GM21367 (cell line): Measurements from ENCODE around the gene PTGDR2.
"Not testable (repeated sequence)": the region's sequence is repeated elsewhere in the genome, so short reads cannot be mapped to it uniquely, and the experiment has no call there.

ENCODE experiments used
- ATAC-seq: cut with Tn5 transposase; IDR thresholded peaks from one replicate; pipeline ENCODE4 v1.9.1; 2021; ENCODE audit not compliant: unreplicated experiment

PTGDR2 gene

DNA sequence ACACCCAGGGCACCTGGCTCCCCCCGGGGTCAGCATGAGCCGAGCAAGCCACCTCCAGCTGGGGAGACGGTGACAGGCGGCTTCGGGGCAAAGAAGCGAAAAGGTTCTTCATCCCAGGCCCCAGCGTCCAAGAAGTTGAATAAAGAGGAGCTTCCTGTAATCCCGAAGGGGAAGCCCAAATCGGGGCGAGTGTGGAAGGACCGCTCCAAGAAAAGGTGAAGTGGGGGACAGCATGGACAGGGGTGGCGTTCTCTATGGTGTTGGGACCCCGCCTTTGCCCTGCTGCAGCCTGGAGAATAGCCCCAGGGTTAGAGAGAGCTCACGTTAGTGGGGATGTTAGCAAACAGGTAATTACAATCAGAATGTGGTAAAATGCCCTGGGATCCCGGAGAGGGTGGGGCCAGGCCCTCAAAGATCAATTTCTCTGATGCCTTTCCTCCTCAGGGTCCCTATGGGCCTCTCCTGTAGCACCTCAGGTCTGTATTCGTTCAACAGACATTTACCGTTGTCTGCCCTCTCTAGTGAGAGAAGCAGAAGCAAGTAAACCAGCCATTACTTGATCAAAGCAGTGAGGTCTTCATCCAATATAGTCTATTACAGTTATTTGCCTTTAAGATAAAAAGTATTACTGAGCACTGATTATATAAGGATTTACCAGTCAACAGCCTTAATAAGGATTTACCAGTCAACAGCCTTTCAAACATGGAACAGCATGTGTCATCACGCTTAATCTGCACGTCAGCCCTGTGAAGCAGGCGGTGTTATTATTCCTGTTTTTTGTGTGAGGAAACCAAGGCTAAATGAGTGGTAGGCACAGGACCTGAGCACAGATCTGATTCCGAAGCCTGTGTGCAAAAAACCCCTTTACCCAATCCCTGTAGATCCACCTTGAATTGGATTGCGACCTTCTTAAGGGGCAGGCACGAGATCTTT lies 12.8 kb downstream of the PTGDR2 start:
- ATAC-seq = no peak

DNA sequence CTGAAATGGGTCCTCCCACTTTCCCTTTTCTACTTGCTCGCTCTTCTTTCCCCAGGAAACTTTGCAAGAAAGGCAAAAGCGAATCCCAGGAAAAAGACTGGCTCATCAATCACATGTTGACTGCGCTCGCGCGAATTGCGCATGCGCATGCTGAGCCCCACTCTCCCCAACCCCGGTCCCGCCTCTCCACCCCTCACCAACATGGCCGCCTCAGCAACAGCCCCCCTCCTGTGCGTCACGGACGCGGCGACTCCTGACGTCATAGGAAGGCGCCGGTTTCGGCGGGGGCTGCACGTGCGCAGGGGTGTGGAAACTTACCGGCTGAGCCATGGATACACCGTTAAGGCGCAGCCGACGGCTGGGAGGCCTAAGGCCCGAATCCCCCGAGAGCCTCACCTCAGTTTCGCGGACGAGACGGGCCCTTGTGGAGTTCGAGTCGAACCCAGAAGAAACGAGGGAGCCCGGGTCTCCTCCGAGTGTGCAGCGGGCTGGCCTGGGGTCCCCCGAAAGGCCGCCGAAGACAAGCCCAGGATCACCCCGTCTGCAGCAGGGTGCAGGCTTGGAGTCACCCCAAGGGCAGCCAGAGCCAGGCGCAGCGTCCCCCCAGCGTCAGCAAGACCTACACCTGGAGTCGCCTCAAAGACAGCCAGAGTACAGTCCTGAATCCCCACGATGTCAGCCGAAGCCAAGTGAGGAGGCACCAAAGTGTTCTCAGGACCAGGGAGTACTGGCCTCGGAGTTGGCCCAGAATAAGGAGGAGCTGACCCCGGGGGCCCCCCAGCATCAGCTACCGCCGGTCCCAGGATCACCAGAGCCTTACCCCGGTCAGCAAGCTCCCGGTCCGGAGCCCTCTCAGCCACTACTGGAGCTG lies 13.7 kb downstream of the PTGDR2 start, which contains the start of gene CCDC86:
Gene CCDC86 (plus strand): TSS at position 317 of the 871 bp plus-strand sequence. CDS start 12 bp downstream, at position 329.
- ATAC-seq = peak; percentile 69

DNA sequence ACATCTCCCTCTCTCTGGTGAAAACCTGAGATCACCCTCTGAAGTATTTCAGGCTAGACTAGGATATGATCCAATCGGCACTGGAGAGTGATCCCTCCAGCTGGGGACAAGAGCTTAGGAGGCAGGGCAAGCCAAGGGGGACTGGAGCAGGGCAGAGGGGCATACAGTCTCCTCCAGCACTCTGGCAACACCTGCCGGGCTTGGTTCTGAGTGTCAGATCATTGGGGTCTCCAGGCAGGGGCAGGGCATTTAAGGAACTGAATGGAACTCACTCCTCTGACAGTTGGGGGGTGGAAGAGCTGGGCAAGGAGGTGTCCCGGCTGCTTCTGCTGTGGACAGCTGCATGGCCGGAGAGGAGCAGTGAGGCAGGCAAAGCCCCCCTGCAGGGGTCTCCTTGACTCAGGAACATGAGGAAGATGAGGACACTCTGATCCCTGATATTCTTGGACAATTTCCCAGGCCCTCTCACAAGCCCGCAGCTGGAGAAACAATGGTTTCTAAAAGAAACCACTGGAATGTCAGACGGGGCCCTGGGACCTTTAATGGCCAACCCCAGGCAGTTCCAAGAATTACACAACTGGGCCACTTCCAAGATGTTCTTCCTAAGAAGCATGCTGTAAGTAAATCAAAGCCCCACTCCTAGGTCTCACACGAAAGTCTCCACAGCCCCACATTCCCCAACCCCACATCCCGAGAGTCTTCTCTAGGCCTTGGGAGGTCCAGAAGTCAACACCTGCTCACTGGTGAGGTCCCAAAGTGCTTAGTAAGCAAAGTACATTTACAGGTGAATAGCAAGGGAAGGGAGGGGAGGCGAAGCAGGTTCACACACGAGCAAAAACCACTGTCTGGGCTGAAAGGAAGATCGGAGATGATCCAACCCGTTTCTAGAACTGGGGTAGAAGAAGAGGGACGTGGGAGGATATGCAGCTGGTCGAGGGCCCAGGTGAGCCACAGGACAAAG lies 15.0 kb downstream of the PTGDR2 start:
- no peak for ATAC-seq

GRCh38 chr11:60838132-60838531 lies 17.6 kb downstream of the PTGDR2 start:
- no peak for ATAC-seq

- no peak for ATAC-seq
These were observed 18.8 kb downstream of the PTGDR2 start for GRCh38 chr11:60836866-60837515.

DNA sequence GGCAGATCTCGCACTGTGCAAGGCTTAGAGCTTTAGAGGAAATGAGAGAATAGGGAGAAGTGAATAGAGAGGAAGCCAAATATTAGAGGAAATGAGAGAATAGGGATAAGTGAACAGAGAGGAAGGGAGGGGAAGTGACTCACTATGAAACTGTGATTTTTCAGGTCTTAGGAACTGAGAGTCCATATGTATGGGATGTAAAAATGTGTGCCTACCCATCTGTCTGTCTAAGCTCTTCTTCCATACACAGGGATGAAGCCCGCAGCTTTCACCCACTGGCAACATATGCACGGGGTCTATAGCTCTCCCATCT lies 20.3 kb downstream of the PTGDR2 start:
- no peak for ATAC-seq

DNA sequence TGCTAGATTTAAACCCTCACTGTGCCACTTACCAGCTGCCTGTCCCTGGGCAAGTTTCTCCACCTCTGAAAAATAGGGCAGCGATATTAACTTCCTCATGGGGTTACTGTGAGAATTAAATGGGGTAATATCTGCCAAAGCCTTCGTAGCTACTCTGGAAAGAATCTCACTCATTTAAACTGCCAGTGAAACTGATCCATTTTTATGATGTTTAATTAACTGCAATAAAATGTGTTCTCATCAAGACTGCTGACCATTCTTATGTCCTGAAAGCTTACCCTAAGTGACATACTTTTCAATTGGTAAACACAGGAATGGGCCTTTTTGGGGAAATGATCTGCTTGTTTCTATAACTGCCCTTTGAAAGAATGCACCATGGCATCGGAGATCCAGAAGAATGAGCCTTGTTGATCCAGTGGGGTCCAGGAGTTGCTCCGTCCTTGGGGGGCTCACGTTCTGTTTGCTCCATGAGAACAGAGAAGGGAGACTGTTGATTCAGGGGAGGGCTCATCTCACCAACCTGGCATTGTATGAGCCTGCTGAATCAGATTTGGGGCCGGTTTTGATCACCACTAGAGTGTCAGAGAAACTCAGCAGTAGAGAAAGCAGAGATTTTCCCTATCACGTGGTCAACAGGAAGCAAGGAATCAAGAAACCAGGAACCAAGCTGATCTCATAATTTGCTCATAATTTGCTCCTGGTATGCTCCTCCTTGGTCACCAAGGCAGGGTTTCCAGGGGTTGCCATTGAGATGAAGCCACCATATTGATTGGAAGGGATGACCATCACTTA lies 20.8 kb downstream of the PTGDR2 start:
- ATAC-seq = no peak

DNA sequence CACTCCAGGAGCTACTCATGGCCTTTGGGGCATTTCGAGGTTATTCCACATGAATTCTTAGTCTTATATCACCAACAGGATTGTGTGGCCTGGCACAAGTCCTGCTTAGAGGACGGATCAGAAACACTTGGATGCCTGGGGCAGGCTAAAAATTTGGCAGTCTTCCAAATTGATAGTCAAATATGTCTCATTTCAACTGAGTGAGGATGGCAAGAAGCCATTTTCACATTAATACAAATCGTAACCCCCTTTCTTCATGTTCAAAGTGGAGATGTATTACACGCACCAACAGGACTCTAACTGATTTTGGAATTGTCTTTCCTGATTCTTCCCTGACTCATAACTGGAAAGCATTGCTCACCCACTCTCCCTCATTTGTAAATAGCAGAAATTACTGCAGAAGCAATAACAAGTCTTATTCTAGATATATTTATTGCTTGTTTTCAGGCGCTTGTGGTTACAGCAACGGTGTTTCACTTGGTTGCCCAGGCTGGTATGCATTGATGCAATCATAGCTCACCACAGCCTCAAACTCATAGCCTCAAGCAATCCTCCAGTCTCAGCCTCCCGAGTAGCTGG lies 24.2 kb downstream of the PTGDR2 start:
- ATAC-seq = no peak

- ATAC-seq = no peak
These were observed 24.6 kb downstream of the PTGDR2 start for GRCh38 chr11:60831143-60831500.

DNA sequence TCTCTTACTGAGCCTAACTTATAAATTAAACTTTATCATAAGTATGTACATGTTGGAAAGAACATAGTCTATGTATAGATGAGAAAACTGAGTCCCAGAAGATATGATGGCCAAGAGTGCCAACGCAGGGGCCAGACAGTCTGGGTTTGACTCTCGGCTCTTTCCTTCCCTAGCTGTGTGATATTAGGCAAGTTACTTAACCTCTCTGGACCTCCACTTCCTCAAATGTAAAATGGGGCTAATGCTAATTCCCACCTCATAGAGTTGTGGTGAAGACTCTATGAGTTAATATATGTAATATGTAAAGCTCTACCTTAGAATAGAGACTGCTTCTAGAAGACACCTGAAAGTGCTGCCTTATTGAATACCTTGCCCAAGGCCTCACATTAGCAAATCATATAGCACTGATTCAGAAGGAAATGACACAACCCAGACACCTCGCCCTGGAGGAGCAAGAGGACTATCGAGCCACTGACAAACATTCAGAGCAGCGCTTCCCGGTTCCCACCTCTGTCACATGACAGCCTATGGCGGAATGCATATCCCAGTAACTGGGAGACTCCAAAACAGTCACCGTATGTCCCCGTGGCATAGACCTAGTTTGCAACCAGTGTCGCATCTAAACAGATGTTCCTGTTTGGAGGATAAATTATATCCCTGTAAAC lies 25.1 kb downstream of the PTGDR2 start:
- ATAC-seq = no peak

DNA sequence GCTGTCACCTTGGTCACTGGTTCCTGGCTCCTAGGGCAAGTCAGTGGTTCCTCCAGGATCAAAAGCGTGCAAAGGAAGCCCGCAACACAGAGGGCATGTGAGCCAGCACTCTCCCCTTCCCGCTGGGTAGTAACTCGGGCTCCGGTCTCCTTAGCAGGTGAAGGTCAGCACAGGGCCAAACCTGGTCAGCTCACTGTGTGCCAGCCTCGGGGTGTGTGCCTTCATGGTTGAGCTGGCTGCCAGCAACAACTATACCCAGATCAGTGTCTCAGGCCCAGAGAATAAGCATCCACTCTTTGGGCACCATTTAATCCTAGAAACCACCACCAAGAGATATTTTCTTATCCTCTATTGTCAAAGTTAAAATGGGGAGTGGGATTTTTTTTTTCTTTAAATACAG lies 30.0 kb downstream of the PTGDR2 start:
- ATAC-seq = no peak

GRCh38 chr11:60825118-60825517 lies 30.6 kb downstream of the PTGDR2 start:
- no peak for ATAC-seq

GRCh38 chr11:60823745-60824306 lies 31.9 kb downstream of the PTGDR2 start:
- ATAC-seq = not testable (repeated sequence)

DNA sequence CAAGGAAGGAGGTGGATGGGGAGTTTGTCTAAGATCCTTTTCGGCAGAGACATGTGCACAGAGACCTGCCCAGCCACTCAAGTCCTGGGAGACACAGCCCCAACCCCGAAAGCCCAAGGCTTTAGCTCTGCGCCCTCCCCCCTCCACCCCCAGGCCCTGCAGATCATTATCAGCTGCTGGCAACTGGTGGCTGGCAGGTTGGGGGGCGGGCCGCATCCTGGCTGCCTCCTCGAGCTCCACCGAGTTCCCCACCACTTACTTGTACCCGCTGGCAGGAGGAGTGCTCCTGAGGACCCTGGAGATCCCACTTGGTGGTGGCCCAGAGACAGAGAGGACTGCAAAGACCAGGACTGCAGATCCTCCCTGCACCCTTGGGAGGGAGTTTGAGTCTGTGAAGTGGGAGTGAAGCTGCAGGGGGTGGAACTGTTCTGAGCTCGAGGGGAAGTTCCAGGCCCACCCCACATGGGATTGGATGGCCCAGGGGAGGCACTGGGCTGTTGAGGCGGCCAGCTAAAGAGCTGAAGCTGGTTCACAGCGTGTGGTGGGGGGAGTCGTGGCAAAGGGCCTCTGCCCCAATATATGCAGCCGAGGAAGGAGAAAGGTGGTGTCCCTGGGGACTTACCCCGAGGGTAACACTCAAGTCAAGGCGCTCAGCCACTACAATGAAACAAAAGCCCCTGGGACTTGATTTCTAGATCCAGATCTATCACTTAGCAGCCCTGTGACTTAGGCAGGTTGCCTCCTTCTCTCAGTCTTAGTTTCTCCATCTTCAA lies 33.7 kb downstream of the PTGDR2 start:
- ATAC-seq = no peak

DNA sequence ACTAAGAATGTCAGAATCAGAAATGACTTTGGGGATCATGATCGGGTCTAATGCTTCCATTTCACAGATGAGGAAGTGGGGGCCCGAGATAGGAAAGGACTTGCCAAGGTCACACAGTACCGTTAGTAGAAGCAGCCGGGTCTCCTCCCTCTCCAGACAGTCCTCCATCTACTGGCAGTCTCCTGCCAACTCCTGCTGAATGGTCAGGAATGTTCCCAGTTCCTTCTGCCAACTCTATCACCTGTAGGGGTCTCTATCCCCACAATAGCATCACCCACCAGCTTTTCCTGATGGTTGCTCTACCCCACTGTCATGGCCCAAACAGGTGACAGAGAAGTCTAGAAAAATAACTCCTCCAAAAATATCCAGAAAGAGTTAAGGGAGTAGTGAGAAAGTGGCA lies 37.7 kb downstream of the PTGDR2 start:
- no peak for ATAC-seq

GRCh38 chr11:60816590-60817157 lies 39.1 kb downstream of the PTGDR2 start:
- no peak for ATAC-seq

GRCh38 chr11:60814112-60814511 lies 41.6 kb downstream of the PTGDR2 start:
- no peak for ATAC-seq
